Peyer's patch (tissue), 4 donors: ENCODE results near the gene FN1.

Experiments used
- CTCF ChIP-seq, 6 experiments: fragments of 450-650 bp in 4 of 6; fragments of 200-600 bp in 2 of 6; sonication (generic) in 1 of 6; IDR thresholded peaks; one replicate each; pipeline ENCODE4 v1.5.1; 2017 to 2019; ENCODE audit warnings: antibody characterized with exemption in 6 of 6, mild to moderate bottlenecking in 3 of 6, moderate library complexity in 1 of 6
- POLR2A ChIP-seq, 2 donors: fragments of 450-650 bp; IDR thresholded peaks; one replicate each; pipeline ENCODE4 v1.5.1; 2017; ENCODE audit warnings: antibody characterized with exemption in 2 of 2, mild to moderate bottlenecking in 2 of 2, moderate library complexity in 2 of 2

- no peak for TF ChIP-seq CTCF (IDR thresholded peaks at IDR 0.05)
- TF ChIP-seq POLR2A (IDR thresholded peaks at IDR 0.05), result no peak
Measured at GRCh38 chr2:215362562-215362904, 73.3 kb downstream of the FN1 start.
